Subcutaneous abdominal adipose tissue (tissue), 5 donors: ENCODE measurements around the gene CPSF4.

Source experiments
- H3K27ac ChIP-seq: one replicate; pipeline ENCODE4 v1.7.0; 2013; ENCODE audit warnings: low read depth, mild to moderate bottlenecking, inconsistent platforms, low read length, moderate library complexity
- H3K27me3 ChIP-seq, 5 donors: one replicate each; pipeline ENCODE4 v1.7.0; 2013; ENCODE audit warnings: low read length in 5 of 5, inconsistent platforms in 1 of 5; ENCODE audit not compliant: control insufficient read depth in 5 of 5, insufficient read depth in 4 of 5
- H3K36me3 ChIP-seq, 5 donors: one replicate each; pipeline ENCODE4 v1.7.0; 2013; ENCODE audit warnings: low read length in 5 of 5; ENCODE audit not compliant: control insufficient read depth in 5 of 5, insufficient read depth in 5 of 5
- H3K4me1 ChIP-seq, 5 donors: one replicate each; pipeline ENCODE4 v1.7.0; 2013; ENCODE audit warnings: low read length in 5 of 5, mild to moderate bottlenecking in 3 of 5, moderate library complexity in 1 of 5; ENCODE audit not compliant: control insufficient read depth in 5 of 5, insufficient read depth in 5 of 5
- H3K4me3 ChIP-seq, 5 donors: one replicate each; pipeline ENCODE4 v1.7.0; 2013; ENCODE audit warnings: low read length in 5 of 5, low read depth in 1 of 5
- H3K9ac ChIP-seq, 5 donors: one replicate each; pipeline ENCODE4 v1.7.0; 2013; ENCODE audit warnings: low read length in 5 of 5, mild to moderate bottlenecking in 4 of 5, moderate library complexity in 3 of 5
- H3K9me3 ChIP-seq, 5 donors: one replicate each; pipeline ENCODE4 v1.7.0; 2013; ENCODE audit warnings: low read length in 5 of 5; ENCODE audit not compliant: control insufficient read depth in 5 of 5
- donor health status: healthy.
- donor health status: healthy.
- donor health status: healthy.
- donor health status: healthy.
- donor health status: healthy.

Gene CPSF4

GRCh38 chr7:99473315-99473596, 34.5 kb downstream of the CPSF4 start:
- H3K4me1 ChIP-seq, result peaks cover 0 to 30% (median 19%) of the 10 kb centered on the region in 5 donors
- peak overlapping the region; percentile 71 to 84 (median 82) for H3K4me3 ChIP-seq
- H3K27me3 ChIP-seq, result no peaks in the 10 kb centered on the region
- no peaks in the 10 kb centered on the region for H3K9me3 ChIP-seq
- H3K9ac ChIP-seq, result peak overlapping the region; percentile 56 to 92 (median 89)
- H3K36me3 ChIP-seq, result peaks cover 0 to 4% (median 3%) of the 10 kb centered on the region in 5 donors
- peak overlapping the region; percentile 81 for H3K27ac ChIP-seq

DNA sequence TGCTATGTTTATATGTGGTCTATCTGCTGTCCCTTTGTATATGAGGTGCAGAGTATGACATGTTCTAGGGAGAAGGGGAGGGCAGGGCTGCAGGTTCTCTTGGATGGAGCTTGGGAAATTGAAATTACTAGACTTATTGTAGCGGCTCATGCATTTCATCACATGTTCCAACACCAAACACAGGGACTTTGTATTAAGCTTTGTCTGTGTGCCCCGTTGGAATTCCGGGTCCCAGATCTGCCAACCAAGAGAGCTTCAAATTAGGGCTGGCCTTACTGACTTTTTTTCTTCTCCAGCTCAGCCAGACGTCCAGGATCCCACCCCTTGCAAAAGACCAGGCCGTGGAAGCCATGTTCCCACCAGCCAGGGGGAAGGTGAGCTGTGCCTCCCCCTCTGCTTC, 37.4 kb downstream of the CPSF4 start:
- peaks cover 0 to 8% (median 3%) of the 10 kb centered on the region in 5 donors for H3K36me3 ChIP-seq
- peaks cover 0 to 39% (median 24%) of the 10 kb centered on the region in 5 donors for H3K4me1 ChIP-seq
- H3K9ac ChIP-seq, result no peak overlapping the region
- no peak overlapping the region for H3K27ac ChIP-seq
- no peak overlapping the region for H3K4me3 ChIP-seq
- H3K9me3 ChIP-seq, result no peaks in the 10 kb centered on the region
- no peaks in the 10 kb centered on the region for H3K27me3 ChIP-seq

GRCh38 chr7:99478464-99479440, 40.0 kb downstream of the CPSF4 start:
- peak overlapping the region in 3 of 5 donors; percentile 4 to 51 (median 31) for H3K9ac ChIP-seq
- no peak overlapping the region for H3K27ac ChIP-seq
- H3K27me3 ChIP-seq, result no peaks in the 10 kb centered on the region
- H3K9me3 ChIP-seq, result no peaks in the 10 kb centered on the region
- peak overlapping the region in 2 of 5 donors; percentile 12 to 38 for H3K4me3 ChIP-seq
- H3K36me3 ChIP-seq, result peaks cover 3 to 8% (median 5%) of the 10 kb centered on the region in 5 donors
- peaks cover 0 to 24% (median 16%) of the 10 kb centered on the region in 5 donors for H3K4me1 ChIP-seq

- no peak overlapping the region for H3K9ac ChIP-seq
- H3K27ac ChIP-seq, result no peak overlapping the region
- no peaks in the 10 kb centered on the region for H3K9me3 ChIP-seq
- H3K4me1 ChIP-seq, result no peaks in the 10 kb centered on the region
- peaks cover 0 to 24% (median 19%) of the 10 kb centered on the region in 5 donors for H3K36me3 ChIP-seq
- H3K4me3 ChIP-seq, result no peak overlapping the region
- H3K27me3 ChIP-seq, result no peaks in the 10 kb centered on the region
Measured at GRCh38 chr7:99485094-99485493, 46.4 kb downstream of the CPSF4 start.

GRCh38 chr7:99489235-99489634, 50.5 kb downstream of the CPSF4 start:
- H3K36me3 ChIP-seq, result peaks cover 3 to 37% (median 28%) of the 10 kb centered on the region in 5 donors
- H3K4me3 ChIP-seq, result no peak overlapping the region
- H3K27me3 ChIP-seq, result no peaks in the 10 kb centered on the region
- H3K27ac ChIP-seq, result no peak overlapping the region
- no peaks in the 10 kb centered on the region for H3K4me1 ChIP-seq
- peaks cover 5 to 16% (median 10%) of the 10 kb centered on the region in 5 donors for H3K9me3 ChIP-seq
- H3K9ac ChIP-seq, result no peak overlapping the region

- peaks cover 5 to 21% (median 16%) of the 10 kb centered on the region in 5 donors for H3K9me3 ChIP-seq
- H3K36me3 ChIP-seq, result peaks cover 3 to 38% (median 25%) of the 10 kb centered on the region in 5 donors
Measured at GRCh38 chr7:99490878-99491277, 52.1 kb downstream of the CPSF4 start.

DNA sequence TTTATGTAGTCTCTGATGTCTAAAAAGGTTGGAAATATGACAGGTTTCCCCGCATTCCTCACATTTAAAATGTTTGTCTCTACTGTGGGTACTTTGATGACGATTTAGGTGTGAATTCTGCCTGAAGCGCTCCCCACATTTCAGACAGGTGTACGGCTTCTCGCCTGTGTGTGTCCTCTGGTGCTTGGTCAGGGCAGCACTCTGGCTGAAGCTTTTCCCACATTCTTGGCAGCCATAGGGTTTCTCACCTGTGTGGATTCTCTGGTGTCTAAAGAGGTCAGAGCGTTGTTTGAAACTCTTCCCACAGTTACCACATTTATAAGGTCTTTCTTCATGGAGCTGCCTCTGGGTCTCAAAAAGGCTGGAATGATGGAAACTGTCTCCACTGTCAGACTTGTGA, 55.1 kb downstream of the CPSF4 start:
- Histone ChIP-seq H3K27me3 (no peaks in the 10 kb centered on the region), H3K27ac (no peak overlapping the region), H3K4me1 (peaks cover 9 to 16% (median 14%) of the 10 kb centered on the region in 5 donors), H3K9ac (no peak overlapping the region), H3K4me3 (peak overlapping the region in 3 of 5 donors; percentile 34 to 49 (median 44)), H3K36me3 (peaks cover 8 to 42% (median 30%) of the 10 kb centered on the region in 5 donors), H3K9me3 (peaks cover 5 to 21% (median 16%) of the 10 kb centered on the region in 5 donors)

More at GRCh38 chr7:99490878-99491277, 52.1 kb downstream of the CPSF4 start:
- Histone ChIP-seq H3K27me3 (no peaks in the 10 kb centered on the region), H3K4me3 (no peak overlapping the region), H3K27ac (no peak overlapping the region), H3K4me1 (no peaks in the 10 kb centered on the region), H3K9ac (no peak overlapping the region)

DNA sequence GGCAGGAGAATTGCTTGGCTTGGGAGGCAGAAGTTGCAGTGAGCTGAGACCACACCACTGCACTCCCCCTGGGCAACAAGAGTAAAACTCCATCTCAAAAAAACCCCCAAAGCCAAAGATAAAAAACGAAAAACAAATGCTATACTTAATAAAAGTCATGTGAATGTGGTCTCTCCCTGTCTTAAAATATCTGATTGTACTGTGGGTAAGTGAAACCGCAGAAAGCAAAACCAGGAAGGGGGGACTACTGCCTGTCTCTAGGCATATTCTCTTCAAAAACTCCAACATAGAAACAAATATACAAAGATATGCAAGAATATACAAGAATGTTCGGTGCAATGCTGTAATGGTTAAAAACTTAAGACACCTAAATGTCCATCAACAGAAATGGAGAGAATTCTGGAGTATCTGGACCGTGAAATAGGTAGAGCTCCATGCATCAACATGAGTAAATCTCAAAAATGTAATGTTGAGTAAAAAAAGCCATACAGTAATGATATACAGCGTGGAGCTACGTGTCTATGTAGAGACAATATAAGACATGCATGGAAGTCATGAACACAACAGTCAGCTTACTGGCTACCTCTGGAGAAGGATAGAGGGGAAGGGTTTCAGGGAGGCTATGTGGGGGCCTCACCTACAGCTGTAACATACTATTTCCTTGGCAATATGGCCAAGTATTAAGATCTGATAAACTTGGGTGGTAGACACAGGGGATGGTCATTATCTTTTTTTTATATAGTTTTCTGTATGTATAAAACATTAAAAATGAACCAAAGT, 59.2 kb downstream of the CPSF4 start:
- Histone ChIP-seq H3K9ac (peak overlapping the region; percentile 21 to 97 (median 82)), H3K4me3 (peak overlapping the region; percentile 83 to 100 (median 98))

DNA sequence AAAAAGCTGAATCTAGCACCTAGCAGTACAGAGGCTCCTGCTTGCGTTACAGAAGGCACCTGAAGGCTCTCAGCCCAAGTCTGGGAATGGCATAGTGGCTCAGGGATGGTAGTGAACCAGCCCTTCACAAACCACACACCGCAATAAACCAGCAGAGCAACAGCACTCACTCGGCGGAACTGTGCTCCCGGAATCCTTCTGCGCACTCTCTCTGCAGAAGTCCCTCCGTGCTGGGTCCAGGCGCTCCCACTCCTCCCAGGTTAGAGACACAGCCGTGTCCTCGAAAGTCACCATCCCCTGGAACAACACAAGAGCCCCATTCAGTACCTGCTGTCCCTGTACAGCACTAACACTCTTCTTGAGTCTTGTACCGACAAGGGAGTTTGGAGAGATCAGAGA, 59.8 kb downstream of the CPSF4 start:
- Histone ChIP-seq H3K9me3 (peaks cover 5 to 13% (median 11%) of the 10 kb centered on the region in 5 donors), H3K27ac (peak overlapping the region; percentile 95), H3K4me1 (peaks cover 9 to 33% (median 31%) of the 10 kb centered on the region in 5 donors), H3K9ac (peak overlapping the region; percentile 82 to 97 (median 88)), H3K27me3 (no peaks in the 10 kb centered on the region), H3K4me3 (peak overlapping the region; percentile 83 to 100 (median 98)), H3K36me3 (peaks cover 7 to 30% (median 20%) of the 10 kb centered on the region in 5 donors)

More for the DNA sequence above, 59.2 kb downstream of the CPSF4 start:
- peaks cover 8 to 36% (median 24%) of the 10 kb centered on the region in 5 donors for H3K36me3 ChIP-seq
- H3K4me1 ChIP-seq, result peaks cover 9 to 33% (median 31%) of the 10 kb centered on the region in 5 donors
- no peaks in the 10 kb centered on the region for H3K27me3 ChIP-seq
- H3K27ac ChIP-seq, result no peak overlapping the region
- H3K9me3 ChIP-seq, result peaks cover 5 to 18% (median 16%) of the 10 kb centered on the region in 5 donors
